ENCODE data around the gene CNTNAP5.

The CNTNAP5 gene

GRCh38 chr2:124318913-124319312 is 293.8 kb downstream of the CNTNAP5 start:
- no peak overlapping the region for H2AK5ac ChIP-seq (ENCODE audit: low read length)
- no peak overlapping the region for H3K4me2 ChIP-seq (ENCODE audit: low read length)
- no peaks in the 10 kb centered on the region for H3K36me3 ChIP-seq (ENCODE audit: control insufficient read depth, insufficient read depth, low read length)
- H3K9ac ChIP-seq (ENCODE audit: low read length): no peak overlapping the region
- H3K4me1 ChIP-seq (ENCODE audit: control insufficient read depth, low read depth, low read length): no peaks in the 10 kb centered on the region
- DNase-seq: no peak
- no peak overlapping the region for H2BK5ac ChIP-seq (ENCODE audit: low read length)
- no peaks in the 10 kb centered on the region for H3K27me3 ChIP-seq (ENCODE audit: insufficient read depth, low read length, poor library complexity)
- no peak overlapping the region for H3K4me3 ChIP-seq (ENCODE audit: low read length)
- no peak overlapping the region for H4K5ac ChIP-seq (ENCODE audit: low read length)
- no peak overlapping the region for H2BK15ac ChIP-seq (replicated peaks; ENCODE audit: low read depth)
- no peak overlapping the region for H4K8ac ChIP-seq (ENCODE audit: low read depth, low read length)
- H3K27ac ChIP-seq (ENCODE audit: low read depth, low read length): no peak overlapping the region
- no peak overlapping the region for H3K23ac ChIP-seq (ENCODE audit: low read length)
- no peak overlapping the region for H3K4ac ChIP-seq (ENCODE audit: low read depth, low read length)
- no peaks in the 10 kb centered on the region for H3K79me1 ChIP-seq (ENCODE audit: low read length)
- no peak overlapping the region for H2BK120ac ChIP-seq (ENCODE audit: low read depth, low read length)
- no peaks in the 10 kb centered on the region for H3K79me2 ChIP-seq (ENCODE audit: control insufficient read depth, insufficient read depth, low read length)
- no peak overlapping the region for H3K18ac ChIP-seq (ENCODE audit: low read length)
- H3K56ac ChIP-seq (ENCODE audit: low read length): no peak overlapping the region
- WGBS (ENCODE audit: extremely low coverage, insufficient coverage, low lambda C conversion rate): no CpG with 5 or more reads among the region's 2 CpGs

- Histone ChIP-seq H2BK15ac (replicated peaks; ENCODE audit: low read depth) (no peak overlapping the region), H3K4me2 (ENCODE audit: low read length) (no peak overlapping the region), H4K8ac (ENCODE audit: low read depth, low read length) (no peak overlapping the region), H3K79me2 (ENCODE audit: control insufficient read depth, insufficient read depth, low read length) (no peaks in the 10 kb centered on the region), H3K27ac (ENCODE audit: low read depth, low read length) (no peak overlapping the region), H3K4me3 (ENCODE audit: low read length) (no peak overlapping the region), H3K4ac (ENCODE audit: low read depth, low read length) (no peak overlapping the region), H3K79me1 (ENCODE audit: low read length) (no peaks in the 10 kb centered on the region), H3K56ac (ENCODE audit: low read length) (no peak overlapping the region), H3K23ac (ENCODE audit: low read length) (no peak overlapping the region), H2AK5ac (ENCODE audit: low read length) (no peak overlapping the region), H3K18ac (ENCODE audit: low read length) (no peak overlapping the region), H3K36me3 (ENCODE audit: control insufficient read depth, insufficient read depth, low read length) (no peaks in the 10 kb centered on the region), H3K9ac (ENCODE audit: low read length) (no peak overlapping the region), H3K4me1 (ENCODE audit: control insufficient read depth, low read depth, low read length) (no peaks in the 10 kb centered on the region), H3K27me3 (ENCODE audit: insufficient read depth, low read length, poor library complexity) (no peaks in the 10 kb centered on the region), H4K5ac (ENCODE audit: low read length) (no peak overlapping the region), H2BK5ac (ENCODE audit: low read length) (no peak overlapping the region), H2BK120ac (ENCODE audit: low read depth, low read length) (no peak overlapping the region)
- DNase-seq: no peak
- no CpG with 5 or more reads among the region's 3 CpGs for WGBS (ENCODE audit: extremely low coverage, insufficient coverage, low lambda C conversion rate)
Observed at GRCh38 chr2:124319577-124319976, 294.5 kb downstream of the CNTNAP5 start.

- Histone ChIP-seq H3K18ac (ENCODE audit: low read length) (no peak overlapping the region), H3K36me3 (ENCODE audit: control insufficient read depth, insufficient read depth, low read length) (no peaks in the 10 kb centered on the region), H3K27me3 (ENCODE audit: insufficient read depth, low read length, poor library complexity) (no peaks in the 10 kb centered on the region), H3K27ac (ENCODE audit: low read depth, low read length) (no peak overlapping the region), H3K79me2 (ENCODE audit: control insufficient read depth, insufficient read depth, low read length) (no peaks in the 10 kb centered on the region), H3K4ac (ENCODE audit: low read depth, low read length) (no peak overlapping the region), H2BK5ac (ENCODE audit: low read length) (no peak overlapping the region), H3K4me2 (ENCODE audit: low read length) (no peak overlapping the region), H4K5ac (ENCODE audit: low read length) (no peak overlapping the region), H3K79me1 (ENCODE audit: low read length) (no peaks in the 10 kb centered on the region), H2BK15ac (replicated peaks; ENCODE audit: low read depth) (no peak overlapping the region), H3K4me1 (ENCODE audit: control insufficient read depth, low read depth, low read length) (no peaks in the 10 kb centered on the region), H3K4me3 (ENCODE audit: low read length) (no peak overlapping the region), H4K8ac (ENCODE audit: low read depth, low read length) (no peak overlapping the region), H3K56ac (ENCODE audit: low read length) (no peak overlapping the region), H2BK120ac (ENCODE audit: low read depth, low read length) (no peak overlapping the region), H2AK5ac (ENCODE audit: low read length) (no peak overlapping the region), H3K23ac (ENCODE audit: low read length) (no peak overlapping the region), H3K9ac (ENCODE audit: low read length) (no peak overlapping the region)
- no peak for DNase-seq
- 100% methylated on average over 3 of the region's 5 CpGs for WGBS (ENCODE audit: extremely low coverage, insufficient coverage, low lambda C conversion rate)
Observed at GRCh38 chr2:124320051-124320688, 295.1 kb downstream of the CNTNAP5 start.

- Histone ChIP-seq H3K4me1 (ENCODE audit: control insufficient read depth, low read depth, low read length) (no peaks in the 10 kb centered on the region), H3K4me3 (ENCODE audit: low read length) (no peak overlapping the region), H3K18ac (ENCODE audit: low read length) (no peak overlapping the region), H2BK120ac (ENCODE audit: low read depth, low read length) (no peak overlapping the region), H3K27ac (ENCODE audit: low read depth, low read length) (no peak overlapping the region), H2BK5ac (ENCODE audit: low read length) (no peak overlapping the region), H3K79me2 (ENCODE audit: control insufficient read depth, insufficient read depth, low read length) (no peaks in the 10 kb centered on the region), H3K4me2 (ENCODE audit: low read length) (no peak overlapping the region), H3K79me1 (ENCODE audit: low read length) (no peaks in the 10 kb centered on the region), H2BK15ac (replicated peaks; ENCODE audit: low read depth) (no peak overlapping the region), H3K23ac (ENCODE audit: low read length) (no peak overlapping the region), H3K36me3 (ENCODE audit: control insufficient read depth, insufficient read depth, low read length) (no peaks in the 10 kb centered on the region), H3K56ac (ENCODE audit: low read length) (no peak overlapping the region), H3K27me3 (ENCODE audit: insufficient read depth, low read length, poor library complexity) (no peaks in the 10 kb centered on the region), H4K5ac (ENCODE audit: low read length) (no peak overlapping the region), H3K4ac (ENCODE audit: low read depth, low read length) (no peak overlapping the region), H2AK5ac (ENCODE audit: low read length) (no peak overlapping the region), H4K8ac (ENCODE audit: low read depth, low read length) (no peak overlapping the region), H3K9ac (ENCODE audit: low read length) (no peak overlapping the region)
- no CpG with 5 or more reads among the region's 2 CpGs for WGBS (ENCODE audit: extremely low coverage, insufficient coverage, low lambda C conversion rate)
- DNase-seq: no peak
Observed at GRCh38 chr2:124323321-124323720, 298.2 kb downstream of the CNTNAP5 start.

GRCh38 chr2:124325667-124326440 is 300.8 kb downstream of the CNTNAP5 start:
- Histone ChIP-seq H3K4ac (ENCODE audit: low read depth, low read length) (no peak overlapping the region), H3K18ac (ENCODE audit: low read length) (peak overlapping the region; percentile 5), H3K27me3 (ENCODE audit: insufficient read depth, low read length, poor library complexity) (no peaks in the 10 kb centered on the region), H4K8ac (ENCODE audit: low read depth, low read length) (no peak overlapping the region), H3K23ac (ENCODE audit: low read length) (no peak overlapping the region), H2BK120ac (ENCODE audit: low read depth, low read length) (no peak overlapping the region), H3K36me3 (ENCODE audit: control insufficient read depth, insufficient read depth, low read length) (no peaks in the 10 kb centered on the region), H3K4me2 (ENCODE audit: low read length) (no peak overlapping the region), H3K79me1 (ENCODE audit: low read length) (no peaks in the 10 kb centered on the region), H3K56ac (ENCODE audit: low read length) (no peak overlapping the region), H2AK5ac (ENCODE audit: low read length) (no peak overlapping the region), H3K4me1 (ENCODE audit: control insufficient read depth, low read depth, low read length) (peaks cover 3% of the 10 kb centered on the region), H3K4me3 (ENCODE audit: low read length) (no peak overlapping the region), H2BK15ac (replicated peaks; ENCODE audit: low read depth) (no peak overlapping the region), H3K9ac (ENCODE audit: low read length) (no peak overlapping the region), H4K5ac (ENCODE audit: low read length) (no peak overlapping the region), H3K79me2 (ENCODE audit: control insufficient read depth, insufficient read depth, low read length) (no peaks in the 10 kb centered on the region), H2BK5ac (ENCODE audit: low read length) (no peak overlapping the region), H3K27ac (ENCODE audit: low read depth, low read length) (no peak overlapping the region)
- DNase-seq: peak; percentile 37
- no CpG with 5 or more reads among the region's 3 CpGs for WGBS (ENCODE audit: extremely low coverage, insufficient coverage, low lambda C conversion rate)
